Right renal cortex interstitium (tissue), 3 donors: ENCODE measurements around the gene PGS1. TPM values are rescaled to one million over a fixed set of nuclear protein-coding genes. Genes with fewer than 3 reads are reported as not detected.

Experiments
- DNase-seq, 3 donors: peaks; one replicate each; pipeline ENCODE4 v3.0.0-alpha.2; 2013; ENCODE audit warnings: low read depth in 3 of 3, low spot score in 2 of 3
- polyA plus RNA-seq, 3 donors: library from polyadenylated mRNA; unstranded; fragments of 120-200 nt; gene quantifications; one replicate each; pipeline ENCODE4 v1.2.1, GENCODE V29; 2013; ENCODE audit not compliant: insufficient read length in 3 of 3

Gene PGS1
- polyA plus RNA-seq, 3 donors: 38.8 to 41.3 (median 39.1) TPM

DNA sequence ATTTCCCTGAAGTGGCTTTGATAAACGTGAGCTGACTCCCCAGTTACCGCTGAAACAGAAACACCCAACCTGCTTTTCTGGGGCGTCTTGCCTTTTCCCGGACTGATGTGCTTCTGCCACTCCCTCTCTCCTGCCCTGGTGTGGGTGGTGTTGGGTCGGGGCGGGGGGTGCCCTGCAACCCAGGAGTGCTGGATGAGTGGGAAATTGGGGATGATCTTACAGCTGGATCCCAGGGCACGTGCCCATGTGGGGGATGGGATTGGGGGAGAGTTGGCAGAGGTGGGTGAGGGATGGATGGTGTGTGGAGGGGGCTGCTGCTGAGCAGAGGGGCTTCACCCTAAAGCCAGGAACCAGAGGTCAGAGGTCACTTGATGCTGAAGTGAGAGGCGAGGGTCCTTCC, 28.5 kb downstream of the PGS1 start:
- DNase-seq: no peak

- DNase-seq: no peak
These were observed 29.0 kb downstream of the PGS1 start for GRCh38 chr17:78407387-78408000.

GRCh38 chr17:78408476-78409050, 30.1 kb downstream of the PGS1 start:
- DNase-seq: no peak

- DNase-seq: no peak
These were observed 30.9 kb downstream of the PGS1 start for GRCh38 chr17:78409191-78409928.

DNA sequence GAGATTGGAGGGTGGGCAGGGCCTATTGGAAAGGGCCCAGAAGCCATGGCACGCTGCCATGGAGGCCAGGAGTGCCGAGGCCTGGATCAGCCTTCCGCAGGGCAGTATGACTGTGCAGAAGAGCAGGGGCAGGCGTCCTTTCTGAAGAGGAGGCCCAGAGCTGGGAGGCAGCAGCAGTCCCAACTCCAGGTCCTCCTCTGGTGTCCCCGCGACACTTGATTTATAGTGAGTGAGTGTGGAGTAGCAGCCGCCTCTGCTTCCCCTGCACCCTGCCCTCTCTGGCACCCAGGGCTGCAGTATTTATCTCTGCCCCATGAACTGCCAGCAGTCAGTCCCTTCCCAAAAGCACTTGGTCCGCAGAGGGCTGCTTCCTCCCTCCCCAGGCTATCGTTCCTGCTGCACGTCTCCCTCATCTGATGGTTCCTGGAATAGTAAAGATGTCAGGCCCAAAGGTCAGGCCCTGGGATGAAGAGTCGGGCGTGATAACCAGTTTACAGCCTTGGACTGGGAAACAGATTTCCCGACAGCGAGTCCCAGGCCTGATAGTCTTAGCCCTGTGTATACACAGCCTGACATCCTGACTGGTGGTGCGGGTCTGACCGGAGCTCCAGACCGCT, 32.9 kb downstream of the PGS1 start:
- no peak for DNase-seq

DNA sequence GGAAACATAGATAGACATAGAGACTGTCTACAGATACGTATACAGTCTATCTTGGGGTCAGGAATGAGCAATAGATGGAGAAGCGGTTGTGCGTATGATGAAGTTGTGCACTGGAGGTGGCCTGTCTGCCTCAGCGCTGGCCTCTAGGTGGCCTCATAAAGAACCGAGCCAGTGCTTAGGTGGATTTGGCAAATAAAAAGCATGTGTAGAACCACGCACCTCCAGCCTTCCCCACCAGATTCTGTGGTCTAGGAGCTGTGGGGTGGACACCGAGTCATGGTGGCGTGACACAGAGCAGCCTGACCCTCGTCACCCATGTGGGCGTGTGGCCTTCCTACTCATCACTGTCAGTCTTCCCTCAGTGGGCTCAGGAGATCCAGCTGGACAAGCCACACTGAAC, 34.0 kb downstream of the PGS1 start:
- no peak for DNase-seq

DNA sequence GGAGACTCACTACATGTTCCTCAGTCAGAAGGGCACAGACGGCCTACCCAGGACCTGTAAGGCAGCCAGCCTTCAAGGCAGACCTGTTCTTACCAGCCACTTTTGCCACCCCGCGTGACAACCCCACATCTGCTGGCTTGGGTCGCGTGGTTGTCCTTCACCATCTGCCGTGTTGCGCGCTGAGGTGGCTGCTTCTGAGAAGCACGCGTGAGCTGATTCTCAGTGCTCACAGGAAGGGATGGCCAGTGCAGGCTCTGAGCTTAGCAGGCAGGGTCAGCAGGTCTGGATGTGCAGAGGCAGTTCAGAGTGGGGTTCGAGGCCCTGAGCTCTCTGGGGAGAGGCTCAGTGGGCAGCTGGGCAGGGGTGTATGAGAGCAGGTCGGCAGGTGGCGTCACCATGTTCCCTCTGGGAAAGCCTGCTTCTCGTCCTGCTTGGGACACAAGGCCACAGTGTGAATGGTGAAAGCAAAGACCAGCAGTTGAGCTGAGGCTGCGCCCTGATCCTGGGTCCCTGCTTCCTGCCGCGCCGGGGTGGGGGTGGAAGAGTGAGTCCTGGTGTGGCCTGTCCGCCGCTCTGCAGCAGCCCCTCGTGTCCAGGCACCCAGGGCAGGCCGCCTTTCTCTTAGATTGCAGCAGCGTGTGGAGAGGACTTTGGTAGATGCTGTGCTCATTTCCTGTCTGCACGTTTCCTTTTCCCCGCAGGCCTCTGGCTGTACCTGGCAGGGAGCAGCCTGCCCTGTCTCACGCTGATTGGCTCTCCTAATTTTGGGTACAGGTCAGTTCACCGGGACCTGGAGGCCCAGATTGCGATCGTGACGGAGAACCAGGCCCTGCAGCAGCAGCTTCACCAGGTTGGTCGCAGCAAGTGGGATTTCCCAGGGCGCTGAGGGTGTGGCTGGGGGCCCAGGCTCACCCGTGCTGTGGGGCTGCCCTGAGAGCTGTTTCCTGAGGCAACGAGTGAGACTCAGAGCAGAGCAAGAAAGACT, 36.0 kb downstream of the PGS1 start:
- no peak for DNase-seq

- DNase-seq: no peak
These were observed 37.6 kb downstream of the PGS1 start for GRCh38 chr17:78415821-78416711.

- DNase-seq: no peak
These were observed 38.5 kb downstream of the PGS1 start for GRCh38 chr17:78416791-78417530.

GRCh38 chr17:78417531-78417909, 39.1 kb downstream of the PGS1 start:
- DNase-seq: no peak

DNA sequence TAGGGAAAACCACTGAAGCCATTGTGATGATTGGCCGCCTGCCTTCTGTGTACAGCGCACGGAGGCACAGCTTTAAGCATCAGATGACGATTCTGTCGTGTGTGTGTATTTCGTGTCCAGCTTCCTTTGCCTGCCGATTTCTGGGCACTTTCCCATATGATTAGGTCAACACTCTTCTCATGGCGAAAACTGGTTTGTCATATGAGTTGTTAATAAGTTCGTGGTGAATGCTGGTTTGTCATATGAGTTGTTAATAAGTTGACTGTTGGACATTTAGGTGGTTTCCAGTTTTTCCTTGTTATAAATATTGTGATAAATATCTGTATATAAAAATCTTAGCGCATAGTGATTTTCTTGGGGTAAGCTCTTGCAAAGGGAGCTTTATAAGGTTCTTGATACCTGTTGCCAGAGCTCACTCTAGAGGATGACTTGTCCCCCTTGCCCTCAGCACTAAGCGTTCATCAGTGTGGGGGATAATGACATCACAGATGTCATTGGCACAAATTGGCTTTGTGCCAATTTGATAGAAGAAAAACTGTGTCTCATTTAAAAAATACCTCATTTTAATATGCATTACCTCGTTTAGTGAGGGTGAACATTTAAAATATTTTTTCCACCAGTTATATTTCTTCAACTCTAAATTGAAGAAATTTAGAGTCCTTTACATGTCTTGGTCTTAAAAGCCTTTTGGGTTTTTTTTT, 40.0 kb downstream of the PGS1 start:
- no peak for DNase-seq

GRCh38 chr17:78419970-78420815, 41.7 kb downstream of the PGS1 start:
- no peak for DNase-seq

GRCh38 chr17:78421084-78421533, 42.7 kb downstream of the PGS1 start:
- DNase-seq: no peak

DNA sequence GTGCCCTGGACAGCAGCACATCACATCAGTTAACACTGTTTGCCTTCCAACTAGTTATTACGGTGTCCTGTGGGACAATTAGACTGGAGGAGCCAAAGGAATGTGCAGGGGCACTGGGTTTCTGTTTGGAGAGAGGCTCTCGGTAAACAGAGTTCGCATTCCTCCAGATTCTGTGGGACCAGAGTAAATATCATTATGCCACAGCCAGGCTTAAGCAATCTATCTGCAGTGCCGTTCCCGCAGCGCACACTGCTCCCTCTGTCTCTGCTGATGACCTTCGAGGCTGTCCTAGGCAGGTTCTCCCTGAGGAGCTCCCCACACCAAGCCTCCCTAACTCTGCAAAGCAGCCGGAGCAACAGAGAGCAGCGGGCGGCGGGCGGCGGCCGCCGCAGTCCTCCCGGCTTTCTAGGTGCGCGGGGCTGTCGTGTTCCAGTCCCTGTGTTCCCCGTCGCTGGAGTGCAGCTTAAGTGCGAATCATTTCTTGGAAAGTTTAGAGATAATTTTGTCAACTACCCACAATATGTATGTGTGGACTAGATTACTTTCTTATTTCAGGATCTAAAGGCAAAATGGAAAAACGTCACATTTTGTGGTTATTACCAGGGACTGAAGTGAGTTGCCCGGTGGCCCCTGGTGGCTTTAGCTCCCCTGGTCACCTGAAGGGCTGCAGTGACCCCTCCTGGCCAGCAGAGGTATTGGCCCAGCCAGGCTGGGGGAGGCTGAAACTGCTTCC, 43.3 kb downstream of the PGS1 start:
- no peak for DNase-seq

DNA sequence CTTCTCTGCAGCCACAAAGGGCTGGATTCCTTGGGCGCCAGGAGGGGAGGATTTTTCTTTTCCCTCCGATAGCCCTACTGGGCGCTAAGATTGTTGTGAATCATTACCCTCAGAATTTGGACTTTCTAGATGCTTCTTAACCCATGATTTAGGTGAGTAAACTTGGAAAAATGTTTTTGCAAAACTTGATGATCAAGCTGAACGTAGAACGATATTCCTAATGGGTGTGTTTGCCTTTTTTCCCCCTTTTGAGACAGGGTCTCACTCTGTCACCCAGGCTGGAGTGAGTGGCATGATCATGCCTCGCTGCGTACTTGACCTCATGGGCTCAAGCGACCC, 43.8 kb downstream of the PGS1 start:
- DNase-seq: no peak

DNA sequence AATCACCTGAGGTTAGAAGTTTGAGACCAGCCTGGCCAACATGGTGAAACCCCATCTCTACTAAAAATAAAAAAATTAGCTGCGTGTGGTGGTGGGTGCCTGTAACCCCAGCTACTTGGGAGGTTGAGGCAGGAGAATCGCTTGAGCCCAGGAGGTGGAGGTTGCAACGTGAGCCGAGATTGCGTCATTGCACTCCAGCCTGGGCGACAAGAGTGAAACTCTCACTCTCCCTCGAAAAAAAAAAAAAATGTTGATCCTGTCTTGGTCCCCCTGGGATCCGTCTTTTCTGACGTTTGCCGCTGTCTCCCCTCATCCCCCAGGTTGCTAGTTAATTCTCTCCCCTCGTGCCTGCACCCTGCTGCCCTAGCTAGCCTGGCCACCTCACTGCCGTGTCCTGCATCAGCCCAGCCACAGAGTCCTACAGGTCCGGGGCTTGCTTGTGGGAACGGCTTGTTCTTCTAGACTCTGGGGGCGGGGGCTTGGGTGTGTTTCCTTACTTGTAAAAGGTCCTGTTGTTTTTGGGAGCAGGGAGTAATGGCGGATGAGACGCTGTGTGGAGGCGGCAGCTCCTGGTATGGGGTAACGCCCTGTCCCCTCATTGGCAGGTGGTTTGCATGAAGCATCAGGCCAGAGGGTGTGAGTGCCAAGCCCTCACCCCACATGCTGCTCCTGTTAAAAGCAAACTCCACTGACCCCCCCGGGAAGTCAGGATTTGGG, 44.6 kb downstream of the PGS1 start:
- no peak for DNase-seq
